Retinal pigment epithelial cell (primary cell): ENCODE data around the gene SPOCK2.

ENCODE experiments used
- DNase-seq: peaks from one replicate; pipeline ENCODE4 v3.0.0-alpha.2; 2010; ENCODE audit warnings: low read depth
- H3K4me3 ChIP-seq: 2 replicates; pipeline ENCODE4 v1.5.1; 2011; ENCODE audit warnings: mild to moderate bottlenecking, low read length, control low read depth, moderate library complexity
- CTCF ChIP-seq: conservative IDR thresholded peaks from 2 replicates; pipeline ENCODE4 v1.5.1; 2011; ENCODE audit warnings: low read depth, low read length, control low read depth, inconsistent platforms

Gene SPOCK2

GRCh38 chr10:72062382-72062781 is 26.0 kb downstream of the SPOCK2 start:
- DNase-seq: no peak

GRCh38 chr10:72061930-72062329 is 26.4 kb downstream of the SPOCK2 start:
- H3K4me3 ChIP-seq: no peak overlapping the region
- no peak for DNase-seq
- TF ChIP-seq CTCF: no peak

More at GRCh38 chr10:72062382-72062781, 26.0 kb downstream of the SPOCK2 start:
- H3K4me3 ChIP-seq: no peak overlapping the region
- TF ChIP-seq CTCF: no peak

- no peak overlapping the region for H3K4me3 ChIP-seq
- no peak for DNase-seq
- peak; percentile 42 for TF ChIP-seq CTCF
These were observed 26.9 kb downstream of the SPOCK2 start for GRCh38 chr10:72061491-72061890.

GRCh38 chr10:72059843-72060822 is 28.2 kb downstream of the SPOCK2 start:
- no peak for TF ChIP-seq CTCF
- no peak overlapping the region for H3K4me3 ChIP-seq
- DNase-seq: no peak

GRCh38 chr10:72058989-72059842 is 29.1 kb downstream of the SPOCK2 start:
- DNase-seq: no peak
- no peak overlapping the region for H3K4me3 ChIP-seq
- no peak for TF ChIP-seq CTCF

GRCh38 chr10:72058347-72058898 is 29.9 kb downstream of the SPOCK2 start:
- DNase-seq: no peak
- H3K4me3 ChIP-seq: no peak overlapping the region
- no peak for TF ChIP-seq CTCF
